Thoracic aorta (tissue), 2 donors: ENCODE results near the gene BSCL2. TPM values are rescaled to one million over a fixed set of nuclear protein-coding genes. Genes with fewer than 3 reads are reported as not detected.

ENCODE experiments used
- ATAC-seq: fragments of 150-250 bp; one replicate; pipeline ENCODE4 v1.8.0; 2017; ENCODE audit warnings: low read depth; ENCODE audit not compliant: insufficient number of reproducible peaks, low FRiP score
- DNase-seq: peaks from one replicate; pipeline ENCODE4 v3.0.0-alpha.2; 2020; ENCODE audit warnings: low spot score
- H3K27ac ChIP-seq, 2 donors: fragments of 200-600 bp; sonication (generic); 1 replicate in 1 of 2; 2 replicates in 1 of 2; pipeline ENCODE4 v1.5.1; 2016; ENCODE audit warnings: mild to moderate bottlenecking in 2 of 2, moderate library complexity in 2 of 2
- H3K27me3 ChIP-seq: fragments of 200-600 bp; sonication (generic); replicated peaks from 2 replicates; pipeline ENCODE4 v1.6.0; 2016; ENCODE audit warnings: mild to moderate bottlenecking; ENCODE audit not compliant: insufficient read depth
- H3K36me3 ChIP-seq: fragments of 200-600 bp; sonication (generic); one replicate; pipeline ENCODE4 v1.5.1; 2016
- H3K4me1 ChIP-seq, 2 donors: fragments of 200-600 bp; sonication (generic); 1 replicate in 1 of 2; 2 replicates in 1 of 2; pipeline versions ENCODE4 v1.5.1 to v1.6.0; 2016; ENCODE audit warnings: low read depth in 2 of 2, mild to moderate bottlenecking in 1 of 2; ENCODE audit not compliant: control insufficient read depth in 1 of 2
- H3K4me3 ChIP-seq: fragments of 200-600 bp; sonication (generic); 2 replicates; pipeline ENCODE4 v1.5.1; 2016; ENCODE audit warnings: mild to moderate bottlenecking
- H3K9me3 ChIP-seq: fragments of 200-600 bp; sonication (generic); 2 replicates; pipeline ENCODE4 v1.5.1; 2016
- CTCF ChIP-seq: fragments of 200-600 bp; sonication (generic); IDR thresholded peaks from one replicate; pipeline ENCODE4 v1.5.1; 2019; ENCODE audit warnings: antibody characterized with exemption
- total RNA-seq, 2 donors: library from RNA; depleted of rRNA; stranded (reverse); fragments of >200 nt; gene quantifications; one replicate each; pipeline versions ENCODE4 v1.1.0 to v1.2.3, GENCODE V29; 2016

The BSCL2 gene
- total RNA-seq, 2 donors from 2014 or later: 14.0 to 50.9 TPM

GRCh38 chr11:62728171-62728988 is 21.2 kb upstream of the BSCL2 start, which contains the start of gene TTC9C:
TTC9C (plus strand) TSS chr11:62728486; CDS start chr11:62728849, 363 bp downstream.
- peaks cover 29 to 53% of the 10 kb centered on the region in 2 donors for H3K4me1 ChIP-seq
- H3K27me3 ChIP-seq: no peaks in the 10 kb centered on the region
- no peaks in the 10 kb centered on the region for H3K9me3 ChIP-seq
- peaks cover 16% of the 10 kb centered on the region for H3K36me3 ChIP-seq
- H3K4me3 ChIP-seq: peak within 1 kb of the TSS; percentile 97
- no peak for TF ChIP-seq CTCF
- peak within 1 kb of the TSS; percentile 94 to 95 for H3K27ac ChIP-seq
- DNase-seq (peak; percentile 74), ATAC-seq (peak; percentile 71)

- H3K4me1 ChIP-seq: peaks cover 29 to 53% of the 10 kb centered on the region in 2 donors
- H3K4me3 ChIP-seq: peak overlapping the region; percentile 97
- ATAC-seq (peak; percentile 91), DNase-seq (peak; percentile 78)
- no peaks in the 10 kb centered on the region for H3K9me3 ChIP-seq
- H3K36me3 ChIP-seq: peaks cover 22% of the 10 kb centered on the region
- no peak for TF ChIP-seq CTCF
- peak overlapping the region; percentile 94 to 95 for H3K27ac ChIP-seq
- no peaks in the 10 kb centered on the region for H3K27me3 ChIP-seq
These were observed 20.6 kb upstream of the BSCL2 start for GRCh38 chr11:62727872-62728170.

DNA sequence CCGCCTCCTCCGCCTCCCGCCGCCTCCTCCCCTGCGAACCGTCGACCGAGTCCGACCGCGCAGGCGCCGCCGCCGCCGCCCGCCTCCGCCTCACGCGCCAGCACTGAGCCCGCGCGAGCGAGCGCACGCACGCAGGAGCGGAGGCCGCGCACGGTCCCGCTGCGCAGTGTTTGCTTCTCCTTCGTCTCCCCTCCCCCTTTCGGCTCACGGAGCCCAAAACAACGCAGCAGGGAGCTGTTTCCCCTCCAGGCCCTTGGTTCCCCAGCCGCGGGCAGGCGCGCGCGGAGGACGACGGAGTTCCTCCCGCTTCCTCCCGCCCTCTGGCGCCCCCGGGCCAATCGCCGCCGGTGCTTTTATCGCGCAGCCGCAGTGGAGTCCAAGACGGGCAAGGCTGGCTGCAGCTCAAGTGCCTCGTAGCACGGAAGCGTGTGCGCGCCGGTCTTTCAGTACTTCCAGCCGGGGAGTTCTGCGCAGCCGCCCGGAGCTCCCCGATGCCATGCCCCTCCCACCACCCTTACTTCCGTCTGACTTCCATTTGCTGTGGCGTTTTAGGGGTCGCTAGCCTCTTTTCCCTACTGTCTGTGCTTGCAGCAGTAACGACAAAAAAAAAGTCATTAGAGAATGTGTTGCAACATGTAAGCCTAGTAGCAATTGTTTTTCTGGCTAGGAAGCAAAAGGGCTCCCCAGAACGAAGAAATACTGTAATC is 20.1 kb upstream of the BSCL2 start, which contains the start of gene HNRNPUL2:
Gene HNRNPUL2 (minus strand): TSS at position 293 of the 707 bp plus-strand sequence. CDS start 301 bp downstream, outside the sequence.
- peaks cover 26% of the 10 kb centered on the region for H3K36me3 ChIP-seq
- no peaks in the 10 kb centered on the region for H3K27me3 ChIP-seq
- TF ChIP-seq CTCF: no peak
- ATAC-seq (peak; percentile 90), DNase-seq (peak; percentile 90)
- H3K4me1 ChIP-seq: peaks cover 29 to 53% of the 10 kb centered on the region in 2 donors
- no peaks in the 10 kb centered on the region for H3K9me3 ChIP-seq
- peak within 1 kb of the TSS; percentile 97 for H3K4me3 ChIP-seq
- peak within 1 kb of the TSS; percentile 94 to 95 for H3K27ac ChIP-seq

DNA sequence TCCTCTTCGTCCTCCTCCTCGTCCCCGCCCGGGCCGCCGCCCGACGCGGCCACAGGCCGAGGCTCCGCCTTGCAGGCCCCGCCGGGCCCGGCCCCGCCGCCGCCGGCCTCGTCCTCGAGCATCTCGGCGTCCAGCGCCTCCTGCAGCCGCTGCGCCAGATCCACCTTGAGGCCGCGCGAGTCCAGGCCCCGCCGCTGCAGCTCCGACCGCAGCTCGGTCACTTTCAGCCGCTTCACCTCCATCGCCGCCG is 19.6 kb upstream of the BSCL2 start:
- DNase-seq: no peak
- no peak for TF ChIP-seq CTCF
- H3K9me3 ChIP-seq: no peaks in the 10 kb centered on the region
- peak overlapping the region; percentile 94 to 95 for H3K27ac ChIP-seq
- no peaks in the 10 kb centered on the region for H3K27me3 ChIP-seq
- peak overlapping the region; percentile 97 for H3K4me3 ChIP-seq
- H3K36me3 ChIP-seq: peaks cover 27% of the 10 kb centered on the region
- no peak for ATAC-seq
- H3K4me1 ChIP-seq: peaks cover 29 to 52% of the 10 kb centered on the region in 2 donors

GRCh38 chr11:62726156-62726914 is 19.1 kb upstream of the BSCL2 start:
- Histone ChIP-seq H3K4me3 (peak overlapping the region; percentile 97), H3K27me3 (no peaks in the 10 kb centered on the region), H3K9me3 (no peaks in the 10 kb centered on the region), H3K36me3 (peaks cover 32% of the 10 kb centered on the region), H3K27ac (peak overlapping the region; percentile 94 to 95), H3K4me1 (peaks cover 29 to 47% of the 10 kb centered on the region in 2 donors)
- no peak for TF ChIP-seq CTCF
- ATAC-seq: no peak
- DNase-seq: no peak
